ENCODE measurements around the gene CLDN19.

- TF ChIP-seq EP300 (IDR thresholded peaks at IDR 0.05; ENCODE audit: borderline replicate concordance) (no peak), YY1 (IDR thresholded peaks at IDR 0.05; ENCODE audit: low read depth) (no peak), NFIC (IDR thresholded peaks at IDR 0.05) (no peak), CEBPB (IDR thresholded peaks at IDR 0.05) (no peak), RAD21 (IDR thresholded peaks at IDR 0.05; ENCODE audit: low read depth) (no peak), FOXM1 (IDR thresholded peaks at IDR 0.05; ENCODE audit: borderline replicate concordance, low read depth) (no peak), CREB1 (IDR thresholded peaks at IDR 0.05; ENCODE audit: low read depth) (no peak), TAF1 (IDR thresholded peaks at IDR 0.05; ENCODE audit: low read depth) (no peak), EGR1 (IDR thresholded peaks at IDR 0.05) (no peak)
- TF ChIP-seq, protein P1, sequence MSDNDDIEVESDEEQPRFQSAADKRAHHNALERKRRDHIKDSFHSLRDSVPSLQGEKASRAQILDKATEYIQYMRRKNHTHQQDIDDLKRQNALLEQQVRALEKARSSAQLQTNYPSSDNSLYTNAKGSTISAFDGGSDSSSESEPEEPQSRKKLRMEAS (IDR thresholded peaks at IDR 0.05): no peak
Observed at GRCh38 chr1:42784946-42785693, 45.1 kb upstream of the CLDN19 start, which contains the start of gene TMEM269.
